GM19455 (cell line): ENCODE measurements around the gene BYSL.

Experiments
- ATAC-seq: cut with Tn5 transposase; IDR thresholded peaks from one replicate; pipeline ENCODE4 v1.9.1; 2021; ENCODE audit not compliant: unreplicated experiment

The BYSL gene

DNA sequence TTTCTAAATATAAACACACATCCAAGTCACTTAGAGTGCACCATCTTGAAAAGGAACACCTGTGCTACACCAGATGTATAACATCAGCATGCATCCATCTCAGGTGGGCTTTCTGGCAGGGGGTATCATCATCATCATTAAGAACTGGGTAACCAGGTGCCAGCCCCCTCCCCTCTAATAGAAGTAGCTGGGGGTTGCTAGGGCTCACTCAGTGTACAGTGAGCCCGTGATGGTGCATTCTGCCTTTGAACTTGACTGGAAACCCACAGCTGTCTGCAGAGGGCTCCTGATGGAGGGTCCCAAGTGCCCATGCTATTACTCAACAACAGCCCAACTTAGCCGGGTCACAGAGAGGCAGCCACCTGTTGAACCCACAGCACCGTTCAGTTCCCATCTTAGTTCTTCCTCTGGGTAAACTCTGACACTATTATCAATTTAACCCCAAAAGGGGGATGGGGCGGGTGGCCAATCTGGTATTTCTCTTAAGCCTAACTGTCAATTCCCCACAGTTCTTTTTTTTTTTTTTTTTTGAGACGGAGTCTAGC lies 53.1 kb downstream of the BYSL start:
- ATAC-seq, result no peak

DNA sequence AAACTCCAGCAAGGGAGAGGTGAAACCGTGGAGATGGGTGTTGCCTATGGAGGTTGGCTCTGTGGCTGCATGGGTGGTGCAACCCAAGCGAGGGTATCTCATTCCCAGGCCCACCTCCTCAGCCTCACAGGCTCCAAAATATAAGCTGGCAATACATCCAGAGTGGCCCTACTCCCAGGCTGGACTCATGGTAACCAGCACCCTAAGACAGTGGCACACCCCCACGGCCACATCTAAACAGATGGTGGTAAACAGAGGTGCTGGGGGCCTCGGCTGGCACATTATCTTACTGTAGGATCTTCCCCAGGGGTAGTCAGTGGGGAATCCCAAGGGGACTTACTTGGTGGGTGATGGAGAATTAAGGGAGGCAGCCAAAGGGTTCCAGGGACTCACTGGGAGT lies 54.0 kb downstream of the BYSL start:
- no peak for ATAC-seq

DNA sequence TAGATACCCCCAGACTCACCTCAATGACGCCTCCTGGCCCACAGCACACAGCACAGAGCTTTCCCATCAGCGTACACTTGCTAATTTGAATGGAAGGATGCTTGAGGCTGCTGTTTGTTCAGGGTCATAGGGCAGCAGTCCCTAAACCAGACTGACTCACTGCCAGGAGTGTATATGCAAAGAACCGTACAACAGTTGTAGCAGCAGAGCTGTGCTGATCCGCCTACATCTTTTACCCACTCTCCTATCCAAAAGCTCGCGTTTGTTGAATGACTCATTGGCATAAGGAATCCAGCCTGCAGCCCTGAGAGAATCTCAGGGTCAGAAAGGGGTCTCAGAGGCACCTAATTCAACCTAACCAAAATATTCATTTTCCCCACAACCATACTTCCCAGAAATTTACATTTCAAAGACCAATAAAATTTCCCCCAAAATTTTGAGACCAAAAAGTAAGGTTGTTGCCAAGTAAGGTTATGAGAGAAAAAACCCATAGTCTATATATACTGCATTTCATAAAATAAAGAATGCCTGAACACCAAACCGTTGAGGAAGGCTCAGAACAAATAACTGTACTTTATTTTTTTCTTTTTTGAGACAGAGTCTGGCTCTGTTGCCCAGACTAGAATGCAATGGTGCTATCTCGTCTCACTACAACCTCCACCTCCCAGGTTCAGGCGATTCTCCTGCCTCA lies 55.6 kb downstream of the BYSL start:
- ATAC-seq, result no peak
